HEK293 (cell line): ENCODE data around the gene FILIP1.

Source experiments
- ZNF239 ChIP-seq: fragments of 450-650 bp; formaldehyde crosslinking; IDR thresholded peaks from 2 replicates; pipeline ENCODE4 v1.5.1; 2016; ENCODE audit warnings: missing biosample characterization, missing genetic modification characterization
- TF ChIP-seq, protein P1 (sequence below): fragments of 450-650 bp; formaldehyde crosslinking; IDR thresholded peaks from 2 replicates; pipeline ENCODE4 v1.5.1; 2016; ENCODE audit warnings: missing biosample characterization, missing genetic modification characterization
- TF ChIP-seq, protein P2 (sequence below): fragments of 450-650 bp; formaldehyde crosslinking; IDR thresholded peaks from 2 replicates; pipeline ENCODE4 v1.5.1; 2016; ENCODE audit warnings: missing biosample characterization, missing genetic modification characterization

DNA sequence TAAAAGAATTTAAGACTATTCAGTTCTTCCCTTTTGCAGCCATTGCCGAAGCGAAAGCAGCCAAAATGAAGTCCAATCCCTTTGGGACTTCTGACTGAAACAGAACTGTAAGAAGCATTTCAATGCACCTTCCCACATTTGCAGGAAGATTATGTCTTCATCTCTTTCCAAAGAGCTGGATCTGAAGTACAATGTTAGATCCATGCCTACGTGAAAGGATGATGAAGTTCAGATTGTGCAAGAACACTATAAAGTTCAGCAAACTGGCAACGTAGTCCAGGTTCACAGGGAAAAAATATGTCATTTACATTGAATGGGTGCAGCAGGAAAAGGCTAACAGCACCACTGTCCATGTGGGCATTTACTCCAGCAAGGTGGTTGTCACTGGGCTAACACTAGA is 6.0 kb upstream of the FILIP1 start:
- TF ChIP-seq ZNF239 (tag by site-specific recombination): no peak
- TF ChIP-seq, protein P1, sequence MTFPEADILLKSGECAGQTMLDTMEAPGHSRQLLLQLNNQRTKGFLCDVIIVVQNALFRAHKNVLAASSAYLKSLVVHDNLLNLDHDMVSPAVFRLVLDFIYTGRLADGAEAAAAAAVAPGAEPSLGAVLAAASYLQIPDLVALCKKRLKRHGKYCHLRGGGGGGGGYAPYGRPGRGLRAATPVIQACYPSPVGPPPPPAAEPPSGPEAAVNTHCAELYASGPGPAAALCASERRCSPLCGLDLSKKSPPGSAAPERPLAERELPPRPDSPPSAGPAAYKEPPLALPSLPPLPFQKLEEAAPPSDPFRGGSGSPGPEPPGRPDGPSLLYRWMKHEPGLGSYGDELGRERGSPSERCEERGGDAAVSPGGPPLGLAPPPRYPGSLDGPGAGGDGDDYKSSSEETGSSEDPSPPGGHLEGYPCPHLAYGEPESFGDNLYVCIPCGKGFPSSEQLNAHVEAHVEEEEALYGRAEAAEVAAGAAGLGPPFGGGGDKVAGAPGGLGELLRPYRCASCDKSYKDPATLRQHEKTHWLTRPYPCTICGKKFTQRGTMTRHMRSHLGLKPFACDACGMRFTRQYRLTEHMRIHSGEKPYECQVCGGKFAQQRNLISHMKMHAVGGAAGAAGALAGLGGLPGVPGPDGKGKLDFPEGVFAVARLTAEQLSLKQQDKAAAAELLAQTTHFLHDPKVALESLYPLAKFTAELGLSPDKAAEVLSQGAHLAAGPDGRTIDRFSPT (tag by site-specific recombination): no peak
- TF ChIP-seq, protein P2, sequence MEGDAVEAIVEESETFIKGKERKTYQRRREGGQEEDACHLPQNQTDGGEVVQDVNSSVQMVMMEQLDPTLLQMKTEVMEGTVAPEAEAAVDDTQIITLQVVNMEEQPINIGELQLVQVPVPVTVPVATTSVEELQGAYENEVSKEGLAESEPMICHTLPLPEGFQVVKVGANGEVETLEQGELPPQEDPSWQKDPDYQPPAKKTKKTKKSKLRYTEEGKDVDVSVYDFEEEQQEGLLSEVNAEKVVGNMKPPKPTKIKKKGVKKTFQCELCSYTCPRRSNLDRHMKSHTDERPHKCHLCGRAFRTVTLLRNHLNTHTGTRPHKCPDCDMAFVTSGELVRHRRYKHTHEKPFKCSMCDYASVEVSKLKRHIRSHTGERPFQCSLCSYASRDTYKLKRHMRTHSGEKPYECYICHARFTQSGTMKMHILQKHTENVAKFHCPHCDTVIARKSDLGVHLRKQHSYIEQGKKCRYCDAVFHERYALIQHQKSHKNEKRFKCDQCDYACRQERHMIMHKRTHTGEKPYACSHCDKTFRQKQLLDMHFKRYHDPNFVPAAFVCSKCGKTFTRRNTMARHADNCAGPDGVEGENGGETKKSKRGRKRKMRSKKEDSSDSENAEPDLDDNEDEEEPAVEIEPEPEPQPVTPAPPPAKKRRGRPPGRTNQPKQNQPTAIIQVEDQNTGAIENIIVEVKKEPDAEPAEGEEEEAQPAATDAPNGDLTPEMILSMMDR (tag by site-specific recombination): no peak
